Kidney (tissue), 14 donors: ENCODE results near the gene MS4A15. TPM values are rescaled to one million over a fixed set of nuclear protein-coding genes. Genes with fewer than 3 reads are reported as not detected.
"Not testable (repeated sequence)": the region's sequence is repeated elsewhere in the genome, so short reads cannot be mapped to it uniquely, and the experiment has no call there.

Experiments
- DNase-seq, 5 donors: peaks; one replicate each; pipeline ENCODE4 v3.0.0-alpha.2; 2013 to 2020
- FAIRE-seq: peaks from 2 replicates; lab custom pipeline; 2012; peaks lifted over from hg19 to GRCh38; lab: Jason Lieb, UNC
- H3K27ac ChIP-seq, 2 donors: one replicate each; pipeline ENCODE4 v1.7.0; 2013; ENCODE audit warnings: low read depth in 2 of 2, low read length in 2 of 2, inconsistent platforms in 1 of 2
- H3K27me3 ChIP-seq: one replicate; pipeline ENCODE4 v1.7.1; 2013; ENCODE audit warnings: low read length, inconsistent platforms; ENCODE audit not compliant: control insufficient read depth, insufficient read depth
- H3K36me3 ChIP-seq, 3 donors: one replicate each; pipeline versions ENCODE4 v1.7.0 to v1.7.1; 2013; ENCODE audit warnings: low read length in 3 of 3, control low read depth in 1 of 3, inconsistent platforms in 1 of 3; ENCODE audit not compliant: insufficient read depth in 3 of 3, control insufficient read depth in 2 of 3
- H3K4me1 ChIP-seq, 3 donors: one replicate each; pipeline versions ENCODE4 v1.7.0 to v1.7.1; 2013; ENCODE audit warnings: low read length in 3 of 3, inconsistent platforms in 1 of 3, low read depth in 1 of 3; ENCODE audit not compliant: control insufficient read depth in 2 of 3, insufficient read depth in 2 of 3
- H3K4me3 ChIP-seq, 3 donors: one replicate each; pipeline versions ENCODE4 v1.7.0 to v1.8.1; 2013; ENCODE audit warnings: low read length in 3 of 3, control low read depth in 1 of 3, inconsistent platforms in 1 of 3
- H3K9ac ChIP-seq, 3 donors: one replicate each; pipeline versions ENCODE4 v1.7.0 to v1.7.1; 2013; ENCODE audit warnings: low read length in 3 of 3, control low read depth in 1 of 3, inconsistent platforms in 1 of 3
- H3K9me3 ChIP-seq, 3 donors: one replicate each; pipeline versions ENCODE4 v1.7.0 to v1.7.1; 2013; ENCODE audit warnings: low read length in 3 of 3, control low read depth in 1 of 3, inconsistent platforms in 1 of 3; ENCODE audit not compliant: control insufficient read depth in 2 of 3, insufficient read depth in 1 of 3
- CTCF ChIP-seq: IDR thresholded peaks from 3 replicates; pipeline ENCODE4 v1.5.1; 2012; ENCODE audit warnings: mild to moderate bottlenecking, moderate library complexity, borderline replicate concordance; ENCODE audit not compliant: insufficient read depth; ENCODE audit errors: extremely low read depth
- intact Hi-C: fragments of 100-400 bp; cut with DNase I; formaldehyde crosslinking; loops from one replicate; pipeline ENCODE4 v1.11.1; 2022
- polyA plus RNA-seq: library from polyadenylated mRNA; stranded (reverse); fragments of 350-450 nt; fragmentation: Illumina TruSeq; extraction: RNeasy Lipid Tissue Mini Kit (QIAGEN cat#74804); gene quantifications from one replicate; pipeline ENCODE4 v1.2.3, GENCODE V29; 2014; ENCODE audit warnings: low read depth, low replicate concordance; ENCODE audit not compliant: insufficient read depth
- total RNA-seq: library from RNA; stranded (reverse); fragmentation: NEBNext Ultra II Directional; extraction: Animal tissue kit (Norgen Biotek cat#: 25700); gene quantifications from one replicate; pipeline ENCODE4 v1.2.1, GENCODE V29; 2021
- donor health status: control.
- donor health status: control.
- donor health status: control.
- donor health status: control.
- donor health status: control.
- donor health status: DM: yes; HTN: yes; CAD: no.
- donor health status: Normal renal cell carcinoma (clear cell type).

MS4A15 gene
- total and polyA plus RNA-seq, 2 donors from 2014 or later = not detected

GRCh38 chr11:60711276-60711675 is 45.4 kb upstream of the MS4A15 start:
- Histone ChIP-seq H3K27ac (no peak overlapping the region), H3K9me3 (no peaks in the 10 kb centered on the region), H3K9ac (no peak overlapping the region), H3K4me1 (no peaks in the 10 kb centered on the region), H3K36me3 (no peaks in the 10 kb centered on the region), H3K4me3 (no peak overlapping the region), H3K27me3 (no peaks in the 10 kb centered on the region)
- TF ChIP-seq CTCF = no peak
- intact Hi-C loops = no loop called here
- FAIRE-seq (no peak), DNase-seq (no peak)

- H3K27me3 ChIP-seq, DNase-seq, H3K4me3 ChIP-seq, H3K9me3 ChIP-seq, H3K36me3 ChIP-seq, H3K27ac ChIP-seq, intact Hi-C loops, H3K4me1 ChIP-seq, H3K9ac ChIP-seq, FAIRE-seq: not testable (repeated sequence)
These were observed 43.2 kb upstream of the MS4A15 start for GRCh38 chr11:60713423-60713822.

GRCh38 chr11:60717956-60718355 is 38.7 kb upstream of the MS4A15 start:
- no peaks in the 10 kb centered on the region for H3K36me3 ChIP-seq
- TF ChIP-seq CTCF = no peak
- peaks cover 0 to 14% (median 2%) of the 10 kb centered on the region in 3 donors for H3K9me3 ChIP-seq
- FAIRE-seq (no peak), DNase-seq (no peak)
- no peaks in the 10 kb centered on the region for H3K27me3 ChIP-seq
- no peak overlapping the region for H3K4me3 ChIP-seq
- intact Hi-C loops = no loop called here
- no peak overlapping the region for H3K27ac ChIP-seq
- H3K4me1 ChIP-seq = no peaks in the 10 kb centered on the region
- H3K9ac ChIP-seq = no peak overlapping the region

- no peak overlapping the region for H3K27ac ChIP-seq
- H3K4me3 ChIP-seq = no peak overlapping the region
- DNase-seq (no peak), FAIRE-seq (no peak)
- peaks cover 0 to 14% (median 2%) of the 10 kb centered on the region in 3 donors for H3K9me3 ChIP-seq
- intact Hi-C loops = no loop called here
- H3K9ac ChIP-seq = no peak overlapping the region
- no peak for TF ChIP-seq CTCF
- no peaks in the 10 kb centered on the region for H3K27me3 ChIP-seq
- H3K4me1 ChIP-seq = no peaks in the 10 kb centered on the region
- H3K36me3 ChIP-seq = no peaks in the 10 kb centered on the region
These were observed 37.9 kb upstream of the MS4A15 start for GRCh38 chr11:60718524-60719316.
